Ovary (tissue), 9 donors: Measurements from ENCODE around the gene SLC12A8. TPM values are rescaled to one million over a fixed set of nuclear protein-coding genes. Genes with fewer than 3 reads are reported as not detected.

Experiments used
- DNase-seq, 5 donors: peaks; one replicate each; pipeline ENCODE4 v3.0.0-alpha.2; 2019 to 2020
- H3K27ac ChIP-seq, 2 donors: fragments of 200-600 bp; one replicate each; pipeline versions ENCODE4 v1.5.1 to v1.8.0; 2019 to 2022
- H3K27me3 ChIP-seq: fragments of 200-600 bp; one replicate; pipeline ENCODE4 v1.8.0; 2022
- H3K36me3 ChIP-seq: fragments of 200-600 bp; sonication (generic); one replicate; pipeline ENCODE4 v1.5.1; 2019
- H3K4me1 ChIP-seq: one replicate; pipeline ENCODE4 v1.8.1; 2013; ENCODE audit warnings: mild to moderate bottlenecking, moderate library complexity; ENCODE audit not compliant: insufficient read depth
- H3K4me3 ChIP-seq: fragments of 200-600 bp; sonication (generic); one replicate; pipeline ENCODE4 v1.5.1; 2017
- H3K9me3 ChIP-seq, 2 donors: fragments of 200-600 bp in 1 of 2; sonication (generic) in 1 of 2; one replicate each; pipeline versions ENCODE4 v1.5.1 to v1.8.1; 2013 to 2019; ENCODE audit warnings: mild to moderate bottlenecking in 1 of 2, moderate library complexity in 1 of 2
- CTCF ChIP-seq, 3 donors: fragments of 450-650 bp in 2 of 3; fragments of 200-600 bp in 1 of 3; IDR thresholded peaks; one replicate each; pipeline versions ENCODE4 v1.5.1 to v1.8.0; 2016 to 2022; ENCODE audit warnings: antibody characterized with exemption in 3 of 3, mild to moderate bottlenecking in 1 of 3
- EP300 ChIP-seq: sonication (generic); formaldehyde crosslinking; IDR thresholded peaks from one replicate; pipeline ENCODE4 v1.6.1; 2017; ENCODE audit warnings: antibody characterized with exemption
- POLR2A ChIP-seq: fragments of 450-650 bp; IDR thresholded peaks from one replicate; pipeline ENCODE4 v1.6.1; 2017; ENCODE audit warnings: antibody characterized with exemption, mild to moderate bottlenecking, moderate library complexity
- WGBS, 3 donors: extraction: QIAGEN DNeasy Blood & Tissue Kit in 1 of 3; methylation state at CpG; one replicate each; pipeline versions ENCODE4 v1.1.5 to v1.1.7; 2013 to 2017; 5-methylcytosine and 5-hydroxymethylcytosine counted together
- intact Hi-C, 4 donors: fragments of 100-400 bp; cut with DNase I; formaldehyde crosslinking; loops; one replicate each; pipeline versions ENCODE4 v1.11.0 to v1.15.1; 2022 to 2023
- polyA plus RNA-seq, 2 donors: library from polyadenylated mRNA; stranded (reverse); fragments of 200-250 nt in 1 of 2; fragments of 350-450 nt in 1 of 2; fragmentation: Illumina TruSeq in 1 of 2; extraction: RNeasy Lipid Tissue Mini Kit (QIAGEN cat#74804) in 1 of 2; gene quantifications; one replicate each; pipeline ENCODE4 v1.2.3, GENCODE V29; 2013 to 2014
- total RNA-seq, 7 donors: library from RNA; depleted of rRNA in 2 of 7; stranded (reverse); fragments of >200 nt in 2 of 7; fragmentation: NEBNext Ultra II Directional in 3 of 7; extraction: Animal tissue kit (Norgen Biotek cat#: 25700) in 3 of 7; gene quantifications; one replicate each; pipeline versions ENCODE4 v1.1.0 to v1.2.4, GENCODE V29; 2016 to 2023
- donor health status: DM: no; HTN: no; CAD: no; lungs with moderate emphysema.
- donor health status: DM: no; HTN: no; CAD: no.
- donor health status: Bipolar disorder and iron deficiency.
- donor health status: DM: yes; HTN: yes; CAD: no.
- donor health status: DM: no; HTN: no; CAD: no.
- donor health status: DM: yes; HTN: yes; CAD: no.

SLC12A8 gene
- total and polyA plus RNA-seq, 9 donors = 0.28 to 11.5 (median 1.5) TPM

- WGBS, 3 donors = 93 to 96% (median 93%) methylated on average over 4 of the region's 4 CpGs
- no peak for TF ChIP-seq CTCF (IDR thresholded peaks at IDR 0.05)
- no peaks in the 10 kb centered on the region for H3K9me3 ChIP-seq
- no peak overlapping the region for H3K27ac ChIP-seq
- no peaks in the 10 kb centered on the region for H3K36me3 ChIP-seq
- H3K4me1 ChIP-seq = no peaks in the 10 kb centered on the region
- no peaks in the 10 kb centered on the region for H3K27me3 ChIP-seq
- intact Hi-C loops = no loop called here
- no peak overlapping the region for H3K4me3 ChIP-seq
- no peak for DNase-seq
Observed at GRCh38 chr3:125257536-125257935, 45.0 kb upstream of the SLC12A8 start.

DNA sequence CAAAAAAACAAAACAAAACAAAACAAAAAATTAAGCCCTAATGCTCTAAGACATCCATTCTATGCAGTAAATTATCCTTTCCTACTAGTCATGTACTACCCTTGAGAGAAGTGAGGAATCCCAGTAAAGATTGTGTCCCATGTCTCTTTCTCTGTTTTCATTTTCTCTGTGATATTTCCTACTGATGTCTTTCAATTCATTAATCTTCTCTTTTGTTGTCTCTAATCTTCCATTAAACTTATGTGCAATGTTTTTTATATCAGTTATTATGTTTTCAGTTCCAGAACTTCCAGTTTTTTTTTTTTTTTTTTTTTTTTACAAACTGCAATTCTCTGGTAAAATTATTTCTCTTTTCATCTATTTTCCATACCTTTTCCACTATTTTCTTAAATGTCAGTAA, 44.1 kb upstream of the SLC12A8 start:
- Histone ChIP-seq H3K9me3 (no peaks in the 10 kb centered on the region), H3K4me1 (no peaks in the 10 kb centered on the region), H3K27ac (no peak overlapping the region), H3K27me3 (no peaks in the 10 kb centered on the region), H3K36me3 (no peaks in the 10 kb centered on the region), H3K4me3 (no peak overlapping the region)
- intact Hi-C loops = no loop called here
- DNase-seq = no peak
- TF ChIP-seq POLR2A (no peak), CTCF (IDR thresholded peaks at IDR 0.05) (no peak), EP300 (no peak)

DNA sequence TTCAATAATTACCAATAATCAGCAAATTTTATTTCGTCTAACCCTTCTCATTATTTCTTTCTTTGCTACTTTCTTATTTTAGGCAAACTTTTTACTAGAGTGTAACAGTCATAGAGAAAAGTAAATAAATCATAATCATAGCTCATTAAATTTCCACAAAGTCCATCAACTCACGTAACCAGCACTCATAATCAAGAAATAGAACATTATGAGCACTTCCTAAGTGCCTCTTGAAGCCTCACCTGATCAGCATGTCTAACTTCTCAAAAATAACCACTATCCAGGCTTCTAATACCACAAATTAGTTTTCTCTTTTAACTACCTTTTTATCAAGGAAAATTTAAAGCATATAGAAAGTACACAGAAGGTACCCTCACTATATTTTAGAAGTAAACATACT, 38.4 kb upstream of the SLC12A8 start:
- no peak for TF ChIP-seq CTCF (IDR thresholded peaks at IDR 0.05)
- no peak for TF ChIP-seq EP300
- TF ChIP-seq POLR2A = no peak
- Histone ChIP-seq H3K27ac (no peak overlapping the region), H3K9me3 (no peaks in the 10 kb centered on the region), H3K27me3 (no peaks in the 10 kb centered on the region), H3K4me3 (no peak overlapping the region), H3K36me3 (no peaks in the 10 kb centered on the region), H3K4me1 (no peaks in the 10 kb centered on the region)
- no peak for DNase-seq
- 94 to 96% (median 96%) methylated on average over 2 of the region's 2 CpGs for WGBS, 3 donors
- intact Hi-C loops = no loop called here

DNA sequence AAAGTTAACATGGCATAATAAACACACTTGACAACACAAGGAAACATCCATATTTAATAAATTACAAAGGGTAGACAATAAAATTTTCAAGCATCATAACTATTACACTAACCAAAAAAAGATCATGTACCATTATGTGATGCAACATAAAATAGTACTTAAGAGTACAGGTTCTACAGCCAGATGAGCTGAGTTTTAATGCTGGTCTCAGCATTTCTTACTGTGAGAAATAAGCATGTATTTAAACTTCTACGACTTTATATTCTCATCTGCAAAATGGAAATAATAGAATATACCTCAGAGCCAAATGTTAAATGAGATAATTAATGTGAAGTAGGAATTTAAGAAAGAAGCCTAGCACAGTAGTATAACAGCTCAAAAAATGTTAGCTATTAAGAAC, 33.7 kb upstream of the SLC12A8 start:
- DNase-seq = no peak
- Histone ChIP-seq H3K9me3 (no peaks in the 10 kb centered on the region), H3K27ac (no peak overlapping the region), H3K4me1 (no peaks in the 10 kb centered on the region), H3K4me3 (no peak overlapping the region), H3K27me3 (no peaks in the 10 kb centered on the region), H3K36me3 (no peaks in the 10 kb centered on the region)
- WGBS, 3 donors = 92 to 97% (median 94%) methylated on average over 1 of the region's 1 CpG
- TF ChIP-seq POLR2A (no peak), CTCF (IDR thresholded peaks at IDR 0.05) (no peak), EP300 (no peak)
- intact Hi-C loops = no loop called here

GRCh38 chr3:125245521-125245920, 33.0 kb upstream of the SLC12A8 start:
- no peak for DNase-seq
- Histone ChIP-seq H3K9me3 (no peaks in the 10 kb centered on the region), H3K4me1 (no peaks in the 10 kb centered on the region), H3K27me3 (no peaks in the 10 kb centered on the region), H3K4me3 (no peak overlapping the region), H3K36me3 (no peaks in the 10 kb centered on the region), H3K27ac (no peak overlapping the region)
- intact Hi-C loops = no loop called here
- no peak for TF ChIP-seq EP300
- no peak for TF ChIP-seq CTCF (IDR thresholded peaks at IDR 0.05)
- TF ChIP-seq POLR2A = no peak
